ENCODE data around the gene SUDS3.
A peak's percentile ranks its signal among the peaks of the same experiment; 100 is the strongest.

SUDS3 gene

GRCh38 chr12:118465706-118466105 lies 89.4 kb downstream of the SUDS3 start:
- Histone ChIP-seq H3K4me1 (ENCODE audit: control insufficient read depth in 2 of 2, insufficient read depth in 1 of 2, low read depth in 1 of 2, low read length in 2 of 2) (peaks cover 0 to 2% of the 10 kb centered on the region in 2 donors), H3K14ac (ENCODE audit: low read length) (no peak overlapping the region), H4K8ac (ENCODE audit: low read depth, low read length) (no peak overlapping the region), H3K79me1 (ENCODE audit: low read depth, low read length) (no peaks in the 10 kb centered on the region), H2BK5ac (ENCODE audit: low read length) (no peak overlapping the region), H4K91ac (ENCODE audit: low read depth, low read length, poor library complexity) (no peak overlapping the region), H3K9me3 (replicated peaks in 1 of 2; ENCODE audit: control insufficient read depth in 2 of 2, insufficient read depth in 1 of 2, low read depth in 1 of 2, low read length in 2 of 2) (no peaks in the 10 kb centered on the region), H2AFZ (ENCODE audit: low read length) (no peak overlapping the region), H3K4me3 (ENCODE audit: low read length in 2 of 2) (no peak overlapping the region), H3K27ac (replicated peaks; ENCODE audit: low read length) (no peak overlapping the region), H3K18ac (ENCODE audit: low read length) (no peak overlapping the region), H3K4me2 (ENCODE audit: insufficient read depth, low read length, poor library complexity, severe bottlenecking) (no peak overlapping the region), H3K4ac (ENCODE audit: low read length) (no peak overlapping the region), H3K27me3 (ENCODE audit: control insufficient read depth in 3 of 3, insufficient read depth in 3 of 3, low read depth in 1 of 3, low read length in 3 of 3) (no peaks in the 10 kb centered on the region), H2BK120ac (ENCODE audit: low read depth, low read length) (no peak overlapping the region), H3K36me3 (replicated peaks in 1 of 2; ENCODE audit: control insufficient read depth in 2 of 2, insufficient read depth in 2 of 2, low read length in 2 of 2) (no peaks in the 10 kb centered on the region), H2BK12ac (ENCODE audit: low read length) (no peak overlapping the region), H2AK5ac (ENCODE audit: low read depth, low read length) (no peak overlapping the region), H3K23ac (ENCODE audit: low read depth, low read length, poor library complexity) (no peak overlapping the region), H3K9ac (ENCODE audit: low read depth, low read length, poor library complexity) (no peak overlapping the region), H2BK15ac (ENCODE audit: low read length) (no peak overlapping the region)
- no CpG with 5 or more reads among the region's 1 CpG for WGBS, 2 donors (ENCODE audit: extremely low coverage in 2 of 2, insufficient read length in 2 of 2, insufficient replicate concordance in 1 of 2)
- DNase-seq (ENCODE audit: low spot score), result peak; percentile 2
